NK-92 treated with Interleukin-12 subunit alpha and Interleukin-12 subunit beta, amount 100 ng/mL, for 24 hours (cell line): Measurements from ENCODE around the gene CGNL1.

ENCODE experiments used
- DNase-seq: peaks from one replicate; lab custom pipeline; 2025; lab: John Stamatoyannopoulos, UW

Gene CGNL1

GRCh38 chr15:57456559-57456958 is 80.3 kb downstream of the CGNL1 start:
- DNase-seq, result no peak

- no peak for DNase-seq
Observed at GRCh38 chr15:57457726-57458125, 81.4 kb downstream of the CGNL1 start.

- DNase-seq, result no peak
Observed at GRCh38 chr15:57458356-57458781, 82.1 kb downstream of the CGNL1 start.

- no peak for DNase-seq
Observed at GRCh38 chr15:57460208-57460816, 84.0 kb downstream of the CGNL1 start.

GRCh38 chr15:57461541-57461940 is 85.2 kb downstream of the CGNL1 start:
- no peak for DNase-seq

GRCh38 chr15:57462381-57462780 is 86.1 kb downstream of the CGNL1 start:
- DNase-seq, result no peak

- DNase-seq, result no peak
Observed at GRCh38 chr15:57463360-57463759, 87.1 kb downstream of the CGNL1 start.

- DNase-seq, result no peak
Observed at GRCh38 chr15:57464480-57464879, 88.2 kb downstream of the CGNL1 start.

- no peak for DNase-seq
Observed at GRCh38 chr15:57468486-57468885, 92.2 kb downstream of the CGNL1 start.

- no peak for DNase-seq
Observed at GRCh38 chr15:57470543-57470942, 94.2 kb downstream of the CGNL1 start.

- DNase-seq, result no peak
Observed at GRCh38 chr15:57472861-57473260, 96.6 kb downstream of the CGNL1 start.

GRCh38 chr15:57476533-57476975 is 100.2 kb downstream of the CGNL1 start:
- DNase-seq, result no peak

GRCh38 chr15:57477736-57478522 is 101.6 kb downstream of the CGNL1 start:
- no peak for DNase-seq

- no peak for DNase-seq
Observed at GRCh38 chr15:57479005-57479404, 102.7 kb downstream of the CGNL1 start.

GRCh38 chr15:57481038-57481705 is 104.9 kb downstream of the CGNL1 start:
- no peak for DNase-seq

GRCh38 chr15:57485869-57486268 is 109.6 kb downstream of the CGNL1 start:
- no peak for DNase-seq

GRCh38 chr15:57486833-57487232 is 110.5 kb downstream of the CGNL1 start:
- DNase-seq, result no peak

- DNase-seq, result no peak
Observed at GRCh38 chr15:57489122-57489521, 112.8 kb downstream of the CGNL1 start.

- no peak for DNase-seq
Observed at GRCh38 chr15:57493351-57493750, 117.0 kb downstream of the CGNL1 start.

- DNase-seq, result no peak
Observed at GRCh38 chr15:57494581-57494980, 118.3 kb downstream of the CGNL1 start.

GRCh38 chr15:57495041-57495440 is 118.7 kb downstream of the CGNL1 start:
- no peak for DNase-seq

- DNase-seq, result no peak
Observed at GRCh38 chr15:57495554-57496165, 119.4 kb downstream of the CGNL1 start.

GRCh38 chr15:57496594-57496945 is 120.3 kb downstream of the CGNL1 start:
- DNase-seq, result no peak
